CD4-positive, CD25-positive, alpha-beta regulatory T cell (primary cell): ENCODE results near the gene CD2BP2. TPM values are rescaled to one million over a fixed set of nuclear protein-coding genes. Genes with fewer than 3 reads are reported as not detected.

ENCODE experiments used
- ATAC-seq, 2 donors: fragments of 150-1000 bp; cut with Tn5 transposase; one replicate each; pipeline ENCODE4 v1.10.0; 2021; ENCODE audit warnings: low read depth in 2 of 2, moderate number of reproducible peaks in 2 of 2, moderate library complexity in 1 of 2
- DNase-seq, 3 donors: peaks; one replicate each; pipeline versions ENCODE4 v3.0.0 to v3.0.0-alpha.2; 2012 to 2022; ENCODE audit warnings: mixed read lengths in 1 of 3
- H3K27ac ChIP-seq: one replicate; pipeline ENCODE4 v1.7.0; 2013; ENCODE audit warnings: mild to moderate bottlenecking, low read length; ENCODE audit not compliant: insufficient read depth, poor library complexity, severe bottlenecking
- H3K27me3 ChIP-seq: one replicate; pipeline ENCODE4 v1.7.0; 2013; ENCODE audit warnings: low read length; ENCODE audit not compliant: control insufficient read depth, insufficient read depth
- H3K36me3 ChIP-seq: one replicate; pipeline ENCODE4 v1.7.0; 2013; ENCODE audit warnings: mild to moderate bottlenecking, low read length, moderate library complexity; ENCODE audit not compliant: control insufficient read depth, insufficient read depth
- H3K4me1 ChIP-seq: 2 replicates; pipeline ENCODE4 v1.7.0; 2013; ENCODE audit warnings: mild to moderate bottlenecking, low read length; ENCODE audit not compliant: insufficient read depth, control insufficient read depth, poor library complexity, severe bottlenecking
- H3K4me3 ChIP-seq: one replicate; pipeline ENCODE4 v1.7.0; 2013; ENCODE audit warnings: low read depth, mild to moderate bottlenecking, low read length, moderate library complexity
- H3K9me3 ChIP-seq, 2 experiments: 1 replicate in 1 of 2; 2 replicates in 1 of 2; pipeline ENCODE4 v1.7.0; 2013; ENCODE audit warnings: low read length in 2 of 2, mild to moderate bottlenecking in 1 of 2, moderate library complexity in 1 of 2; ENCODE audit not compliant: control insufficient read depth in 2 of 2
- H3K27ac Mint-ChIP-seq, 3 donors: one replicate each; pipeline ENCODE4 v1.8.0; 2020 to 2022; ENCODE audit warnings: mild to moderate bottlenecking in 3 of 3, mixed read lengths in 3 of 3, moderate library complexity in 2 of 3
- H3K27me3 Mint-ChIP-seq: one replicate; pipeline ENCODE4 v1.8.0; 2022; ENCODE audit warnings: mild to moderate bottlenecking, mixed read lengths
- H3K36me3 Mint-ChIP-seq: one replicate; pipeline ENCODE4 v1.8.0; 2020; ENCODE audit warnings: mixed read lengths
- H3K4me1 Mint-ChIP-seq, 4 donors: one replicate each; pipeline ENCODE4 v1.8.0; 2020 to 2022; ENCODE audit warnings: mixed read lengths in 4 of 4, mild to moderate bottlenecking in 1 of 4
- H3K4me3 Mint-ChIP-seq, 4 donors: one replicate each; pipeline ENCODE4 v1.8.0; 2020 to 2022; ENCODE audit warnings: mild to moderate bottlenecking in 4 of 4, mixed read lengths in 4 of 4, moderate library complexity in 3 of 4
- H3K9me3 Mint-ChIP-seq, 7 donors: one replicate each; pipeline ENCODE4 v1.8.0; 2020 to 2022; ENCODE audit warnings: mixed read lengths in 7 of 7, mild to moderate bottlenecking in 3 of 7, moderate library complexity in 2 of 7
- polyA plus RNA-seq, 4 donors: library from polyadenylated mRNA; unstranded; fragments of 300-500 nt; fragmentation: Illumina TruSeq; gene quantifications; one replicate each; pipeline ENCODE4 v1.2.3, GENCODE V29; 2021
- total RNA-seq: library from RNA; stranded (reverse); gene quantifications from one replicate; pipeline ENCODE4 v1.2.3, GENCODE V29; 2022

Gene CD2BP2
- total and polyA plus RNA-seq, 5 donors from 2014 or later: 33.5 to 46.7 (median 39.0) TPM

DNA sequence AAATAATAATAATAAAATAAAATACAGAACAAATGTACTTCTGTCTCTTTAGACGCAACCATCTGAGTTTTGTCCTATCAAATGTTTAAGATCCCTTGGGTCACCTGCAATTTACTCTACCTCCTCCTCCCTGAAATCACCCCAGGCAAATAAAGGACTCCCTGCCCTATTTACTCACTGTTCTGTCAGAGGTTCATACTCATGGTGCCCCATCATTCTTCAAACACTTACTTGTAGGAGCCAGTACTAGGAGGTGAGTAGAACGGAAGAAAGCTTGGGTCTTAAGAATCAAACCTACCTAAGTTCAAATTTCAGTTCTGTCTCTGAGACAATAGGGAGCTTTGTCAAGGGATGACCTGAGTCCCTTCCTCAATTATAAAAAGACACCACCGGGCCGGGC lies 11.4 kb upstream of the CD2BP2 start:
- Mint-ChIP-seq H3K27me3 (no peaks in the 10 kb centered on the region), H3K9me3 (no peaks in the 10 kb centered on the region), H3K36me3 (peaks cover 23% of the 10 kb centered on the region), H3K4me1 (peaks cover 6 to 59% (median 43%) of the 10 kb centered on the region in 4 donors), H3K27ac (peak overlapping the region in 2 of 3 donors; percentile 22 to 84), H3K4me3 (peak overlapping the region; percentile 16 to 92 (median 82))
- peaks cover 20% of the 10 kb centered on the region for H3K36me3 ChIP-seq
- no peaks in the 10 kb centered on the region for H3K9me3 ChIP-seq
- H3K4me3 ChIP-seq: no peak overlapping the region
- ATAC-seq (no peak), DNase-seq (no peak)
- peak overlapping the region; percentile 30 for H3K27ac ChIP-seq
- H3K27me3 ChIP-seq: no peaks in the 10 kb centered on the region
- peaks cover 40% of the 10 kb centered on the region for H3K4me1 ChIP-seq

DNA sequence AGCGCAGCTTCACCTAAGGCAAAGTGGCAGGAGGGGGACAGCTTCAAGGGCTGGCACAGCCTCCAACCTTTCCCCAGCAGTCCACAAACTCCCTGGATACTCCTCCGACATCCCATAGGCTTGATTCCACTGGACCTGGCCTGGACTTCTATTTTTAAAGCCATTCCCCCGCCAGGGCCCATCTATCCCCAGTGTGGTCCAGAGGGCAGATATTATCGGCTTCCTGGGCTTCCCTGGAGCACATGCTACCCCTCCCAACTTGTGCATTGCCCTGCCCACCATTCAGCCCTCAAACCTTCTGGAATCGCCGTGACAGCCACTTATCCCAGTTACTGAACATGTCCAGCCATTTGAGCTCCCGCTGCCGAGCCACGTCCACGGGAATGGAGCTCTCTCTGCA lies 10.1 kb upstream of the CD2BP2 start:
- Histone ChIP-seq H3K4me3 (no peak overlapping the region), H3K4me1 (peaks cover 34% of the 10 kb centered on the region), H3K27me3 (no peaks in the 10 kb centered on the region), H3K36me3 (peaks cover 23% of the 10 kb centered on the region), H3K9me3 (no peaks in the 10 kb centered on the region), H3K27ac (no peak overlapping the region)
- no peaks in the 10 kb centered on the region for H3K9me3 Mint-ChIP-seq
- peak overlapping the region in 2 of 3 donors; percentile 58 to 85 for H3K27ac Mint-ChIP-seq
- peak overlapping the region in 1 of 4 donors; percentile 26 for H3K4me3 Mint-ChIP-seq
- H3K4me1 Mint-ChIP-seq: peaks cover 6 to 48% (median 37%) of the 10 kb centered on the region in 4 donors
- no peak for DNase-seq
- H3K27me3 Mint-ChIP-seq: no peaks in the 10 kb centered on the region
- H3K36me3 Mint-ChIP-seq: peaks cover 29% of the 10 kb centered on the region
- no peak for ATAC-seq

DNA sequence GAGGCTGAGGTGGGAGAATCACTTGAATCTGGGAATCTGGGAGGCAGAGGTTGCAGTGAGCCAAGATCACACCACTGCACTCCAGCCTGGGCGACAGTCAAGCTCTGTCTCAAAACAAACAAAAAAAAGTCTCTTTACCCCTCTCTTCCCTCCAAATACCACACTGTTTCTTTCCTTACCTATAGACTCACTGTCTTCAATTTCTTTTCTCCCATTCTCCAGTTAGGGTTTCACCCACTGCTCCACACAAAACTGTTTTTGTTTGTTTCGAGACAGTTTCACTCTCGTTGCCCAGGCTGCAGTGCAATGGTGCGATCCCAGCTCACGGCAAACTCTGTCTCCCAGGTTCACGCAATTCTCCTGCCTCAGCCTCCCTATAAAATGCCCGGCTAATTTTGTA lies 6.1 kb upstream of the CD2BP2 start:
- peaks cover 0 to 34% (median 20%) of the 10 kb centered on the region in 4 donors for H3K4me1 Mint-ChIP-seq
- H3K36me3 Mint-ChIP-seq: peaks cover 39% of the 10 kb centered on the region
- H3K27me3 Mint-ChIP-seq: no peaks in the 10 kb centered on the region
- H3K9me3 Mint-ChIP-seq: no peaks in the 10 kb centered on the region
- Histone ChIP-seq H3K9me3 (no peaks in the 10 kb centered on the region), H3K4me3 (no peak overlapping the region), H3K36me3 (peaks cover 31% of the 10 kb centered on the region), H3K27me3 (no peaks in the 10 kb centered on the region), H3K4me1 (peaks cover 1% of the 10 kb centered on the region), H3K27ac (no peak overlapping the region)
- no peak overlapping the region for H3K27ac Mint-ChIP-seq
- DNase-seq (no peak), ATAC-seq (no peak)
- peak overlapping the region in 1 of 4 donors; percentile 65 for H3K4me3 Mint-ChIP-seq

GRCh38 chr16:30359871-30360170 lies 4.7 kb upstream of the CD2BP2 start:
- Mint-ChIP-seq H3K36me3 (peaks cover 30% of the 10 kb centered on the region), H3K9me3 (no peaks in the 10 kb centered on the region), H3K27ac (peak overlapping the region in 1 of 3 donors; percentile 37), H3K4me1 (peaks cover 4 to 35% (median 22%) of the 10 kb centered on the region in 4 donors), H3K27me3 (no peaks in the 10 kb centered on the region), H3K4me3 (peak overlapping the region in 1 of 4 donors; percentile 26)
- H3K27ac ChIP-seq: no peak overlapping the region
- H3K9me3 ChIP-seq: no peaks in the 10 kb centered on the region
- ATAC-seq (no peak), DNase-seq (no peak)
- no peak overlapping the region for H3K4me3 ChIP-seq
- no peaks in the 10 kb centered on the region for H3K27me3 ChIP-seq
- peaks cover 11% of the 10 kb centered on the region for H3K4me1 ChIP-seq
- peaks cover 31% of the 10 kb centered on the region for H3K36me3 ChIP-seq

- H3K9me3 ChIP-seq: no peaks in the 10 kb centered on the region
- no peaks in the 10 kb centered on the region for H3K27me3 Mint-ChIP-seq
- no peaks in the 10 kb centered on the region for H3K9me3 Mint-ChIP-seq
- peak overlapping the region in 1 of 4 donors; percentile 44 for H3K4me3 Mint-ChIP-seq
- H3K27ac ChIP-seq: no peak overlapping the region
- H3K4me1 Mint-ChIP-seq: peaks cover 4 to 35% (median 23%) of the 10 kb centered on the region in 4 donors
- no peak for DNase-seq
- peaks cover 27% of the 10 kb centered on the region for H3K36me3 Mint-ChIP-seq
- no peaks in the 10 kb centered on the region for H3K27me3 ChIP-seq
- H3K36me3 ChIP-seq: peaks cover 26% of the 10 kb centered on the region
- peaks cover 16% of the 10 kb centered on the region for H3K4me1 ChIP-seq
- no peak overlapping the region for H3K27ac Mint-ChIP-seq
- ATAC-seq: no peak
- no peak overlapping the region for H3K4me3 ChIP-seq
These were observed 4.1 kb upstream of the CD2BP2 start for GRCh38 chr16:30358990-30359870.

- Mint-ChIP-seq H3K27ac (no peak overlapping the region), H3K9me3 (no peaks in the 10 kb centered on the region), H3K27me3 (no peaks in the 10 kb centered on the region), H3K4me1 (peaks cover 4 to 38% (median 25%) of the 10 kb centered on the region in 4 donors), H3K4me3 (peak overlapping the region in 1 of 4 donors; percentile 44), H3K36me3 (peaks cover 25% of the 10 kb centered on the region)
- Histone ChIP-seq H3K9me3 (no peaks in the 10 kb centered on the region), H3K27ac (no peak overlapping the region), H3K4me1 (peaks cover 23% of the 10 kb centered on the region), H3K36me3 (peaks cover 24% of the 10 kb centered on the region), H3K27me3 (no peaks in the 10 kb centered on the region), H3K4me3 (no peak overlapping the region)
- DNase-seq: no peak
- no peak for ATAC-seq
These were observed 3.4 kb upstream of the CD2BP2 start for GRCh38 chr16:30358577-30358936.

- peak overlapping the region in 2 of 3 donors; percentile 41 to 83 for H3K27ac Mint-ChIP-seq
- H3K9me3 Mint-ChIP-seq: no peaks in the 10 kb centered on the region
- peaks cover 24% of the 10 kb centered on the region for H3K4me1 ChIP-seq
- H3K36me3 Mint-ChIP-seq: peaks cover 21% of the 10 kb centered on the region
- H3K4me3 Mint-ChIP-seq: peak overlapping the region in 1 of 4 donors; percentile 51
- no peaks in the 10 kb centered on the region for H3K27me3 ChIP-seq
- H3K36me3 ChIP-seq: peaks cover 23% of the 10 kb centered on the region
- H3K9me3 ChIP-seq: no peaks in the 10 kb centered on the region
- no peak overlapping the region for H3K27ac ChIP-seq
- no peak for DNase-seq
- ATAC-seq: no peak
- H3K27me3 Mint-ChIP-seq: no peaks in the 10 kb centered on the region
- peaks cover 4 to 40% (median 20%) of the 10 kb centered on the region in 4 donors for H3K4me1 Mint-ChIP-seq
- no peak overlapping the region for H3K4me3 ChIP-seq
These were observed 2.8 kb upstream of the CD2BP2 start for GRCh38 chr16:30357715-30358576.
